PFSK-1 (cell line): ENCODE measurements around the gene S100B.

Experiments
- FOXP2 ChIP-seq: optimal IDR thresholded peaks from 2 replicates; pipeline ENCODE3; 2011; ENCODE audit warnings: borderline replicate concordance, control low read depth, inconsistent platforms; ENCODE audit not compliant: insufficient read depth; ENCODE audit errors: extremely low read length, extremely low read depth
- POLR2AphosphoS5 ChIP-seq: IDR thresholded peaks from 2 replicates; pipeline ENCODE4 v1.6.1; 2012; ENCODE audit warnings: low read depth, mild to moderate bottlenecking, control low read depth, low read length, moderate library complexity
- REST ChIP-seq, 2 experiments: IDR thresholded peaks; 2 replicates each; pipeline versions ENCODE4 v1.6.1 to v1.8.0; 2011 to 2012; ENCODE audit warnings: low read depth in 2 of 2, low read length in 2 of 2, control low read depth in 1 of 2, inconsistent platforms in 1 of 2, mild to moderate bottlenecking in 1 of 2, moderate library complexity in 1 of 2; ENCODE audit not compliant: insufficient read depth in 1 of 2
- SIN3A ChIP-seq: IDR thresholded peaks from 2 replicates; pipeline ENCODE4 v1.6.1; 2012; ENCODE audit warnings: mild to moderate bottlenecking, low read length, moderate library complexity, borderline replicate concordance; ENCODE audit not compliant: insufficient read depth
- TAF1 ChIP-seq: IDR thresholded peaks from 2 replicates; pipeline ENCODE4 v1.6.1; 2012; ENCODE audit warnings: low read length, control low read depth, borderline replicate concordance; ENCODE audit not compliant: insufficient read depth

S100B gene

GRCh38 chr21:46616050-46616449 lies 11.2 kb upstream of the S100B start:
- no peak for TF ChIP-seq SIN3A

- no peak for TF ChIP-seq FOXP2
- TF ChIP-seq SIN3A = no peak
- no peak for TF ChIP-seq REST (IDR thresholded peaks at IDR 0.05; ENCODE audit: insufficient read depth in 1 of 2, low read depth in 2 of 2, low read length in 2 of 2)
- no peak for TF ChIP-seq POLR2AphosphoS5
- TF ChIP-seq TAF1 = no peak
Observed at GRCh38 chr21:46613391-46613790, 8.5 kb upstream of the S100B start.

- TF ChIP-seq TAF1 = no peak
- TF ChIP-seq FOXP2 = no peak
Observed at GRCh38 chr21:46610018-46610701, 5.3 kb upstream of the S100B start.

- TF ChIP-seq TAF1 = no peak
- no peak for TF ChIP-seq SIN3A
- no peak for TF ChIP-seq POLR2AphosphoS5
- no peak for TF ChIP-seq REST (IDR thresholded peaks at IDR 0.05; ENCODE audit: insufficient read depth in 1 of 2, low read depth in 2 of 2, low read length in 2 of 2)
- TF ChIP-seq FOXP2 = no peak
Observed at GRCh38 chr21:46608672-46609111, 3.8 kb upstream of the S100B start.

GRCh38 chr21:46607636-46608035 lies 2.8 kb upstream of the S100B start:
- no peak for TF ChIP-seq TAF1
- TF ChIP-seq SIN3A = no peak
- no peak for TF ChIP-seq FOXP2
- no peak for TF ChIP-seq POLR2AphosphoS5
- no peak for TF ChIP-seq REST (IDR thresholded peaks at IDR 0.05; ENCODE audit: insufficient read depth in 1 of 2, low read depth in 2 of 2, low read length in 2 of 2)

GRCh38 chr21:46606427-46606813 lies 1.5 kb upstream of the S100B start:
- no peak for TF ChIP-seq FOXP2
- TF ChIP-seq TAF1 = no peak
- TF ChIP-seq POLR2AphosphoS5 = no peak
- no peak for TF ChIP-seq REST (IDR thresholded peaks at IDR 0.05; ENCODE audit: insufficient read depth in 1 of 2, low read depth in 2 of 2, low read length in 2 of 2)
- no peak for TF ChIP-seq SIN3A
